IMR-90 (cell line): Measurements from ENCODE around the gene ZNF559. TPM values are rescaled to one million over a fixed set of nuclear protein-coding genes. Genes with fewer than 3 reads are reported as not detected.

Source experiments
- ATAC-seq: fragments of 200-7000 bp; cut with Tn5 transposase; 2 replicates; pipeline ENCODE4 v1.9.1; 2020; ENCODE audit warnings: low read depth, mild to moderate bottlenecking, moderate library complexity
- BruUV-seq: library from RNA; stranded (reverse); fragments of 400-500 nt; replicated peaks from 2 replicates; lab custom pipeline; 2021; lab: Mats Ljungman, UMichigan
- CTCF ChIA-PET: fragments of 300-600 bp; formaldehyde crosslinking; extraction: SDS; loops from one replicate; lab custom pipeline; 2021; ENCODE audit warnings: antibody characterized with exemption; lab: Yijun Ruan, JAX
- POLR2A ChIA-PET: fragments of 300-600 bp; sonication (Branson Sonifier 250); formaldehyde crosslinking; loops from one replicate; lab custom pipeline; 2022; ENCODE audit warnings: antibody characterized with exemption; ENCODE audit not compliant: unreplicated experiment; lab: Charles Lee
- DNase-seq: peaks from one replicate; pipeline ENCODE4 v3.0.0; 2013
- H2AFZ ChIP-seq: replicated peaks from 2 replicates; pipeline ENCODE3; 2013; ENCODE audit warnings: low read length, mild to moderate bottlenecking; ENCODE audit not compliant: poor library complexity
- H2AK5ac ChIP-seq: 2 replicates; pipeline ENCODE4 v1.6.1; 2013; ENCODE audit warnings: low read depth, low read length, inconsistent platforms
- H2AK9ac ChIP-seq: replicated peaks from 2 replicates; pipeline ENCODE3; 2013; ENCODE audit warnings: mild to moderate bottlenecking, low read depth, low read length, moderate library complexity; ENCODE audit not compliant: poor library complexity
- H2BK120ac ChIP-seq: 2 replicates; pipeline ENCODE4 v1.6.1; 2013; ENCODE audit warnings: low read depth, low read length, inconsistent platforms
- H2BK15ac ChIP-seq: 3 replicates; pipeline ENCODE4 v1.6.1; 2013; ENCODE audit warnings: low read depth, low read length, inconsistent platforms
- H2BK20ac ChIP-seq: 2 replicates; pipeline ENCODE4 v1.6.1; 2013; ENCODE audit warnings: low read depth, mild to moderate bottlenecking, inconsistent platforms, low read length, moderate library complexity
- H2BK5ac ChIP-seq: 2 replicates; pipeline ENCODE4 v1.6.1; 2013; ENCODE audit warnings: mild to moderate bottlenecking, low read depth, low read length, inconsistent platforms; ENCODE audit not compliant: poor library complexity, severe bottlenecking
- H3K14ac ChIP-seq: replicated peaks from 2 replicates; pipeline ENCODE4 v1.6.1; 2013; ENCODE audit warnings: low read depth, low read length, inconsistent platforms
- H3K18ac ChIP-seq: 2 replicates; pipeline ENCODE4 v1.6.1; 2013; ENCODE audit warnings: low read depth, low read length, control low read depth
- H3K23ac ChIP-seq: 2 replicates; pipeline ENCODE4 v1.6.1; 2013; ENCODE audit warnings: low read depth, low read length, inconsistent platforms
- H3K27ac ChIP-seq: 2 replicates; pipeline ENCODE4 v1.5.1; 2013; ENCODE audit warnings: mild to moderate bottlenecking, control low read depth, low read length; ENCODE audit not compliant: insufficient read depth
- H3K27me3 ChIP-seq: 2 replicates; pipeline ENCODE4 v1.6.1; 2013; ENCODE audit warnings: low read length; ENCODE audit not compliant: control insufficient read depth, insufficient read depth
- H3K36me3 ChIP-seq: 2 replicates; pipeline ENCODE4 v1.6.1; 2013; ENCODE audit warnings: low read length, mixed read lengths; ENCODE audit not compliant: control insufficient read depth, insufficient read depth
- H3K4ac ChIP-seq: 2 replicates; pipeline ENCODE4 v1.6.1; 2013; ENCODE audit warnings: low read depth, low read length, inconsistent platforms
- H3K4me1 ChIP-seq: 2 replicates; pipeline ENCODE4 v1.6.1; 2013; ENCODE audit warnings: low read length, mixed read lengths; ENCODE audit not compliant: control insufficient read depth, insufficient read depth
- H3K4me2 ChIP-seq: 2 replicates; pipeline ENCODE4 v1.6.1; 2013; ENCODE audit warnings: low read depth, mild to moderate bottlenecking, control low read depth, low read length, moderate library complexity
- H3K4me3 ChIP-seq: 2 replicates; pipeline ENCODE4 v1.5.1; 2013; ENCODE audit warnings: low read depth, mild to moderate bottlenecking, control low read depth, low read length, moderate library complexity; ENCODE audit not compliant: insufficient read depth
- H3K56ac ChIP-seq: 2 replicates; pipeline ENCODE4 v1.6.1; 2013; ENCODE audit warnings: low read length, inconsistent platforms; ENCODE audit not compliant: insufficient read depth; ENCODE audit errors: extremely low read depth
- H3K79me1 ChIP-seq, 2 experiments: 2 replicates each; pipeline ENCODE4 v1.6.1; 2013; ENCODE audit warnings: low read length in 2 of 2, inconsistent platforms in 1 of 2, low read depth in 1 of 2
- H3K9ac ChIP-seq: 2 replicates; pipeline ENCODE4 v1.6.1; 2013; ENCODE audit warnings: low read depth, low read length, control low read depth
- H3K9me1 ChIP-seq: 2 replicates; pipeline ENCODE4 v1.6.1; 2013; ENCODE audit warnings: low read length, inconsistent platforms; ENCODE audit not compliant: insufficient read depth
- H3K9me3 ChIP-seq: 2 replicates; pipeline ENCODE4 v1.6.1; 2013; ENCODE audit warnings: low read length; ENCODE audit not compliant: control insufficient read depth, insufficient read depth
- H4K20me1 ChIP-seq: 2 replicates; pipeline ENCODE4 v1.6.1; 2013; ENCODE audit warnings: low read length, inconsistent platforms; ENCODE audit not compliant: insufficient read depth
- H4K5ac ChIP-seq: 2 replicates; pipeline ENCODE4 v1.6.1; 2013; ENCODE audit warnings: mild to moderate bottlenecking, low read depth, low read length, control low read depth
- H4K8ac ChIP-seq, 2 experiments: 2 replicates each; pipeline ENCODE4 v1.6.1; 2013; ENCODE audit warnings: low read depth in 2 of 2, low read length in 2 of 2, control low read depth in 1 of 2, inconsistent platforms in 1 of 2
- H4K91ac ChIP-seq: 2 replicates; pipeline ENCODE4 v1.6.1; 2013; ENCODE audit warnings: low read depth, low read length, inconsistent platforms; ENCODE audit not compliant: insufficient read depth
- NFE2L2 ChIP-seq: fragments of 150-350 bp; IDR thresholded peaks from 2 replicates; pipeline ENCODE4 v1.6.1; 2016; ENCODE audit warnings: low read depth, mild to moderate bottlenecking, low read length
- WGBS, 2 experiments: methylation state at CpG; one replicate each; pipeline versions ENCODE4 v1.1.5 to v1.1.7; 2013; ENCODE audit warnings: missing lambda C conversion rate in 2 of 2; ENCODE audit not compliant: insufficient read length in 1 of 2; ENCODE audit errors: extremely low coverage in 2 of 2; 5-methylcytosine and 5-hydroxymethylcytosine counted together
- dilution Hi-C: fragments of 300-500 bp; cut with HindIII; formaldehyde crosslinking; loops from one replicate; pipeline ENCODE4 v1.14.3; 2018; ENCODE audit warnings: low sequenced_read_pairs; ENCODE audit not compliant: unreplicated experiment
- in situ Hi-C: fragments of 300-500 bp; cut with MboI; formaldehyde crosslinking; loops from 3 replicates; pipeline ENCODE4 v1.14.3; 2019; ENCODE audit warnings: low sequenced_read_pairs, inconsistent platforms, mixed read lengths
- intact Hi-C: fragments of 100-400 bp; cut with micrococcal nuclease; formaldehyde crosslinking; loops from 2 replicates; pipeline ENCODE4 v1.10.0; 2022
- polyA plus RNA-seq, 3 experiments: library from polyadenylated mRNA; depleted of rRNA; stranded (reverse); fragments of >200 nt; gene quantifications; 2 replicates each; pipeline ENCODE4 v1.2.3, GENCODE V29; 2012; ENCODE audit warnings: low replicate concordance in 1 of 3
- total RNA-seq: library from RNA; depleted of rRNA; stranded (reverse); fragments of >200 nt; gene quantifications from 2 replicates; pipeline ENCODE4 v1.2.3, GENCODE V29; 2012

The ZNF559 gene
- total and polyA plus RNA-seq, 2 of the 4 experiments (the other 2 are of a cell fraction): 8.8 to 9.9 TPM

DNA sequence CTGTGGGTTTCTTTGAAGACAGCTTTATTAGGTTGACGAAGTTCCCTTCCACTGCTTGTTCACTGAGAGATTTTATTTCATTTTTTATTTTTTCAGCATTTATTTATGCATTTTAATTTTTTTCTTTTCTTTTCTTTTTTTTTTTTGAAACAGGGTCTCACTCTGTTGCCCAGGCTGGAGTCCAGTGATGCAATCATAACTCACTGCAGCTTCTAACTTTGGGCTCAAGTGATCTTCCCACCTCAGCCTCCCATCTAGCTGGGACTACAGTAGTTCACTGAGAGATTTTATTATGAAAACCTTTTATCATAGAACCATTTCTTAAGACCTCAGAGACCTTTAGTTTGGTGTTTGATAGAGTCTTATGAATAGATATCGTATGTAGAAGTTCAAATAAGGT lies 28.5 kb downstream of the ZNF559 start:
- H4K5ac ChIP-seq: no peak overlapping the region
- no peaks in the 10 kb centered on the region for H3K79me1 ChIP-seq
- H3K27ac ChIP-seq: no peak overlapping the region
- no peak overlapping the region for H3K56ac ChIP-seq
- H2AK9ac ChIP-seq: no peak overlapping the region
- no peak overlapping the region for H2BK15ac ChIP-seq
- DNase-seq: no peak
- H2BK20ac ChIP-seq: no peak overlapping the region
- H3K9me1 ChIP-seq: no peaks in the 10 kb centered on the region
- H2AK5ac ChIP-seq: no peak overlapping the region
- no peak overlapping the region for H3K14ac ChIP-seq
- in situ Hi-C loops: no loop called here
- dilution Hi-C loops: no loop called here
- H3K9me3 ChIP-seq: peaks cover 49% of the 10 kb centered on the region
- H3K4ac ChIP-seq: no peak overlapping the region
- ChIA-PET POLR2A (no interaction called here), CTCF (interaction anchor here (0.7 kb wide), 1 partner anchor 13 kb away, joined by 3 read pairs; no protein-coding TSS in a partner anchor)
- H4K8ac ChIP-seq: no peak overlapping the region
- H3K4me2 ChIP-seq: no peak overlapping the region
- no peaks in the 10 kb centered on the region; the same call in 1 of the 2 replicates for H3K36me3 ChIP-seq
- no CpG with 5 or more reads among the region's 2 CpGs for whole genome bisulfite sequencing, 2 experiments
- H3K9ac ChIP-seq: no peak overlapping the region
- no peak overlapping the region for H2AFZ ChIP-seq
- H4K91ac ChIP-seq: no peak overlapping the region
- no peaks in the 10 kb centered on the region for H4K20me1 ChIP-seq
- H2BK120ac ChIP-seq: no peak overlapping the region
- intact Hi-C loops: no loop called here
- no peak overlapping the region for H3K18ac ChIP-seq
- H3K4me3 ChIP-seq: no peak overlapping the region
- no peak overlapping the region for H2BK5ac ChIP-seq
- ATAC-seq: no peak
- no peaks in the 10 kb centered on the region for H3K4me1 ChIP-seq
- H3K23ac ChIP-seq: no peak overlapping the region
- no peaks in the 10 kb centered on the region for H3K27me3 ChIP-seq
- no peak for TF ChIP-seq NFE2L2
- no TSS peak for BruUV-seq
